IMR-90 (cell line): Measurements from ENCODE around the gene SLC6A11. TPM values are rescaled to one million over a fixed set of nuclear protein-coding genes. Genes with fewer than 3 reads are reported as not detected.

ENCODE experiments used
- ATAC-seq: fragments of 200-7000 bp; cut with Tn5 transposase; 2 replicates; pipeline ENCODE4 v1.9.1; 2020; ENCODE audit warnings: low read depth, mild to moderate bottlenecking, moderate library complexity
- BruUV-seq: library from RNA; stranded (reverse); fragments of 400-500 nt; replicated peaks from 2 replicates; lab custom pipeline; 2021; lab: Mats Ljungman, UMichigan
- CTCF ChIA-PET: fragments of 300-600 bp; formaldehyde crosslinking; extraction: SDS; loops from one replicate; lab custom pipeline; 2021; ENCODE audit warnings: antibody characterized with exemption; lab: Yijun Ruan, JAX
- POLR2A ChIA-PET: fragments of 300-600 bp; sonication (Branson Sonifier 250); formaldehyde crosslinking; loops from one replicate; lab custom pipeline; 2022; ENCODE audit warnings: antibody characterized with exemption; ENCODE audit not compliant: unreplicated experiment; lab: Charles Lee
- DNase-seq: peaks from one replicate; pipeline ENCODE4 v3.0.0; 2013
- H2AFZ ChIP-seq: replicated peaks from 2 replicates; pipeline ENCODE3; 2013; ENCODE audit warnings: low read length, mild to moderate bottlenecking; ENCODE audit not compliant: poor library complexity
- H2AK5ac ChIP-seq: 2 replicates; pipeline ENCODE4 v1.6.1; 2013; ENCODE audit warnings: low read depth, low read length, inconsistent platforms
- H2AK9ac ChIP-seq: replicated peaks from 2 replicates; pipeline ENCODE3; 2013; ENCODE audit warnings: mild to moderate bottlenecking, low read depth, low read length, moderate library complexity; ENCODE audit not compliant: poor library complexity
- H2BK120ac ChIP-seq: 2 replicates; pipeline ENCODE4 v1.6.1; 2013; ENCODE audit warnings: low read depth, low read length, inconsistent platforms
- H2BK15ac ChIP-seq: 3 replicates; pipeline ENCODE4 v1.6.1; 2013; ENCODE audit warnings: low read depth, low read length, inconsistent platforms
- H2BK20ac ChIP-seq: 2 replicates; pipeline ENCODE4 v1.6.1; 2013; ENCODE audit warnings: low read depth, mild to moderate bottlenecking, inconsistent platforms, low read length, moderate library complexity
- H2BK5ac ChIP-seq: 2 replicates; pipeline ENCODE4 v1.6.1; 2013; ENCODE audit warnings: mild to moderate bottlenecking, low read depth, low read length, inconsistent platforms; ENCODE audit not compliant: poor library complexity, severe bottlenecking
- H3K14ac ChIP-seq: replicated peaks from 2 replicates; pipeline ENCODE4 v1.6.1; 2013; ENCODE audit warnings: low read depth, low read length, inconsistent platforms
- H3K18ac ChIP-seq: 2 replicates; pipeline ENCODE4 v1.6.1; 2013; ENCODE audit warnings: low read depth, low read length, control low read depth
- H3K23ac ChIP-seq: 2 replicates; pipeline ENCODE4 v1.6.1; 2013; ENCODE audit warnings: low read depth, low read length, inconsistent platforms
- H3K27ac ChIP-seq: 2 replicates; pipeline ENCODE4 v1.5.1; 2013; ENCODE audit warnings: mild to moderate bottlenecking, control low read depth, low read length; ENCODE audit not compliant: insufficient read depth
- H3K27me3 ChIP-seq: 2 replicates; pipeline ENCODE4 v1.6.1; 2013; ENCODE audit warnings: low read length; ENCODE audit not compliant: control insufficient read depth, insufficient read depth
- H3K36me3 ChIP-seq: 2 replicates; pipeline ENCODE4 v1.6.1; 2013; ENCODE audit warnings: low read length, mixed read lengths; ENCODE audit not compliant: control insufficient read depth, insufficient read depth
- H3K4ac ChIP-seq: 2 replicates; pipeline ENCODE4 v1.6.1; 2013; ENCODE audit warnings: low read depth, low read length, inconsistent platforms
- H3K4me1 ChIP-seq: 2 replicates; pipeline ENCODE4 v1.6.1; 2013; ENCODE audit warnings: low read length, mixed read lengths; ENCODE audit not compliant: control insufficient read depth, insufficient read depth
- H3K4me2 ChIP-seq: 2 replicates; pipeline ENCODE4 v1.6.1; 2013; ENCODE audit warnings: low read depth, mild to moderate bottlenecking, control low read depth, low read length, moderate library complexity
- H3K4me3 ChIP-seq: 2 replicates; pipeline ENCODE4 v1.5.1; 2013; ENCODE audit warnings: low read depth, mild to moderate bottlenecking, control low read depth, low read length, moderate library complexity; ENCODE audit not compliant: insufficient read depth
- H3K56ac ChIP-seq: 2 replicates; pipeline ENCODE4 v1.6.1; 2013; ENCODE audit warnings: low read length, inconsistent platforms; ENCODE audit not compliant: insufficient read depth; ENCODE audit errors: extremely low read depth
- H3K79me1 ChIP-seq, 2 experiments: 2 replicates each; pipeline ENCODE4 v1.6.1; 2013; ENCODE audit warnings: low read length in 2 of 2, inconsistent platforms in 1 of 2, low read depth in 1 of 2
- H3K9ac ChIP-seq: 2 replicates; pipeline ENCODE4 v1.6.1; 2013; ENCODE audit warnings: low read depth, low read length, control low read depth
- H3K9me1 ChIP-seq: 2 replicates; pipeline ENCODE4 v1.6.1; 2013; ENCODE audit warnings: low read length, inconsistent platforms; ENCODE audit not compliant: insufficient read depth
- H3K9me3 ChIP-seq: 2 replicates; pipeline ENCODE4 v1.6.1; 2013; ENCODE audit warnings: low read length; ENCODE audit not compliant: control insufficient read depth, insufficient read depth
- H4K20me1 ChIP-seq: 2 replicates; pipeline ENCODE4 v1.6.1; 2013; ENCODE audit warnings: low read length, inconsistent platforms; ENCODE audit not compliant: insufficient read depth
- H4K5ac ChIP-seq: 2 replicates; pipeline ENCODE4 v1.6.1; 2013; ENCODE audit warnings: mild to moderate bottlenecking, low read depth, low read length, control low read depth
- H4K8ac ChIP-seq, 2 experiments: 2 replicates each; pipeline ENCODE4 v1.6.1; 2013; ENCODE audit warnings: low read depth in 2 of 2, low read length in 2 of 2, control low read depth in 1 of 2, inconsistent platforms in 1 of 2
- H4K91ac ChIP-seq: 2 replicates; pipeline ENCODE4 v1.6.1; 2013; ENCODE audit warnings: low read depth, low read length, inconsistent platforms; ENCODE audit not compliant: insufficient read depth
- BHLHE40 ChIP-seq: fragments of 150-350 bp; IDR thresholded peaks from 2 replicates; pipeline ENCODE4 v1.6.1; 2016; ENCODE audit warnings: mild to moderate bottlenecking, low read depth, low read length
- CEBPB ChIP-seq: IDR thresholded peaks from 2 replicates; pipeline ENCODE4 v1.6.1; 2012; ENCODE audit warnings: low read depth, low read length, improper control_type of control experiment
- CHD1 ChIP-seq: IDR thresholded peaks from 2 replicates; pipeline ENCODE4 v1.6.1; 2012; ENCODE audit warnings: low read depth, low read length, improper control_type of control experiment
- CTCF ChIP-seq: conservative IDR thresholded peaks from 2 replicates; pipeline ENCODE4 v1.5.1; 2012; ENCODE audit warnings: mild to moderate bottlenecking, low read depth, low read length, improper control_type of control experiment
- ELK1 ChIP-seq: fragments of 150-350 bp; IDR thresholded peaks from 2 replicates; pipeline ENCODE4 v1.6.1; 2016; ENCODE audit warnings: low read depth, mild to moderate bottlenecking, low read length, moderate library complexity, borderline replicate concordance
- FOS ChIP-seq: fragments of 150-350 bp; IDR thresholded peaks from 2 replicates; pipeline ENCODE4 v1.6.1; 2016; ENCODE audit warnings: low read depth, low read length
- MAFK ChIP-seq: IDR thresholded peaks from 2 replicates; pipeline ENCODE4 v1.6.1; 2012; ENCODE audit warnings: low read depth, low read length, improper control_type of control experiment
- MAZ ChIP-seq: IDR thresholded peaks from 2 replicates; pipeline ENCODE4 v1.6.1; 2012; ENCODE audit warnings: low read depth, mild to moderate bottlenecking, low read length, improper control_type of control experiment, moderate library complexity, borderline replicate concordance
- MXI1 ChIP-seq: IDR thresholded peaks from 2 replicates; pipeline ENCODE4 v1.6.1; 2012; ENCODE audit warnings: low read depth, mild to moderate bottlenecking, low read length, moderate library complexity, borderline replicate concordance
- NFE2L2 ChIP-seq: fragments of 150-350 bp; IDR thresholded peaks from 2 replicates; pipeline ENCODE4 v1.6.1; 2016; ENCODE audit warnings: low read depth, mild to moderate bottlenecking, low read length
- POLR2A ChIP-seq: IDR thresholded peaks from 2 replicates; pipeline ENCODE4 v1.6.1; 2012; ENCODE audit warnings: mild to moderate bottlenecking, low read depth, low read length
- RAD21 ChIP-seq: IDR thresholded peaks from 2 replicates; pipeline ENCODE4 v1.6.1; 2012; ENCODE audit warnings: low read length, improper control_type of control experiment
- RCOR1 ChIP-seq: IDR thresholded peaks from 2 replicates; pipeline ENCODE4 v1.6.1; 2012; ENCODE audit warnings: mild to moderate bottlenecking, low read length, improper control_type of control experiment; ENCODE audit not compliant: insufficient replicate concordance
- RFX5 ChIP-seq: IDR thresholded peaks from 2 replicates; pipeline ENCODE4 v1.8.0; 2012; ENCODE audit warnings: low read depth, mild to moderate bottlenecking, low read length, moderate library complexity
- SMC3 ChIP-seq: fragments of 150-350 bp; IDR thresholded peaks from 2 replicates; pipeline ENCODE4 v1.6.1; 2016; ENCODE audit warnings: low read depth, mild to moderate bottlenecking, antibody characterized with exemption, low read length, moderate library complexity
- USF2 ChIP-seq: fragments of 150-350 bp; IDR thresholded peaks from 2 replicates; pipeline ENCODE4 v1.6.1; 2017; ENCODE audit warnings: mild to moderate bottlenecking, antibody characterized with exemption, low read length, low read depth
- WGBS, 2 experiments: methylation state at CpG; one replicate each; pipeline versions ENCODE4 v1.1.5 to v1.1.7; 2013; ENCODE audit warnings: missing lambda C conversion rate in 2 of 2; ENCODE audit not compliant: insufficient read length in 1 of 2; ENCODE audit errors: extremely low coverage in 2 of 2; 5-methylcytosine and 5-hydroxymethylcytosine counted together
- dilution Hi-C: fragments of 300-500 bp; cut with HindIII; formaldehyde crosslinking; loops from one replicate; pipeline ENCODE4 v1.14.3; 2018; ENCODE audit warnings: low sequenced_read_pairs; ENCODE audit not compliant: unreplicated experiment
- in situ Hi-C: fragments of 300-500 bp; cut with MboI; formaldehyde crosslinking; loops from 3 replicates; pipeline ENCODE4 v1.14.3; 2019; ENCODE audit warnings: low sequenced_read_pairs, inconsistent platforms, mixed read lengths
- intact Hi-C: fragments of 100-400 bp; cut with micrococcal nuclease; formaldehyde crosslinking; loops from 2 replicates; pipeline ENCODE4 v1.10.0; 2022
- polyA plus RNA-seq, 3 experiments: library from polyadenylated mRNA; depleted of rRNA; stranded (reverse); fragments of >200 nt; gene quantifications; 2 replicates each; pipeline ENCODE4 v1.2.3, GENCODE V29; 2012; ENCODE audit warnings: low replicate concordance in 1 of 3
- total RNA-seq: library from RNA; depleted of rRNA; stranded (reverse); fragments of >200 nt; gene quantifications from 2 replicates; pipeline ENCODE4 v1.2.3, GENCODE V29; 2012

Gene SLC6A11
- total and polyA plus RNA-seq, 2 of the 4 experiments (the other 2 are of a cell fraction), result not detected

GRCh38 chr3:10974131-10974530, 158.1 kb downstream of the SLC6A11 start:
- Histone ChIP-seq H3K9ac (no peak overlapping the region), H2AK5ac (no peak overlapping the region), H3K56ac (no peak overlapping the region), H3K36me3 (no peaks in the 10 kb centered on the region), H3K4me3 (no peak overlapping the region), H3K4me2 (no peak overlapping the region), H2BK15ac (no peak overlapping the region), H3K4ac (no peak overlapping the region), H2BK20ac (no peak overlapping the region), H3K27me3 (peaks cover 17% of the 10 kb centered on the region), H4K20me1 (no peaks in the 10 kb centered on the region), H4K8ac (no peak overlapping the region), H3K14ac (no peak overlapping the region), H3K9me3 (no peaks in the 10 kb centered on the region), H4K91ac (no peak overlapping the region), H2BK120ac (no peak overlapping the region), H3K27ac (no peak overlapping the region), H3K23ac (no peak overlapping the region), H2AFZ (no peak overlapping the region), H3K79me1 (no peaks in the 10 kb centered on the region), H2AK9ac (no peak overlapping the region), H3K18ac (no peak overlapping the region), H4K5ac (no peak overlapping the region), H3K4me1 (no peaks in the 10 kb centered on the region), H3K9me1 (no peaks in the 10 kb centered on the region; the same call in 1 of the 2 replicates), H2BK5ac (no peak overlapping the region)
- DNase-seq, result no peak
- no peak for TF ChIP-seq RCOR1
- TF ChIP-seq MAZ, result no peak
- TF ChIP-seq NFE2L2, result no peak
- no peak for TF ChIP-seq RFX5
- no peak for TF ChIP-seq SMC3
- TF ChIP-seq USF2, result no peak
- TF ChIP-seq BHLHE40, result no peak
- TF ChIP-seq POLR2A, result no peak
- no peak for TF ChIP-seq ELK1
- TF ChIP-seq FOS, result no peak
- no peak for TF ChIP-seq MAFK
- TF ChIP-seq RAD21, result no peak
- TF ChIP-seq MXI1, result no peak
- TF ChIP-seq CEBPB, result no peak
- TF ChIP-seq CTCF, result no peak
- TF ChIP-seq CHD1, result no peak
- ATAC-seq, result no peak
- WGBS, 2 experiments, result 63% methylated on average over 5 of the region's 7 CpGs; no CpG with 5 or more reads in 1 of the 2 experiments
- POLR2A ChIA-PET, result no interaction called here
- intact Hi-C loops (no loop called here), in situ Hi-C loops (no loop called here), dilution Hi-C loops (no loop called here)
- BruUV-seq, result no TSS peak
- CTCF ChIA-PET, result no interaction called here
